GM12878 (cell line): ENCODE measurements around the gene LMO2. TPM values are rescaled to one million over a fixed set of nuclear protein-coding genes. Genes with fewer than 3 reads are reported as not detected.

Experiments used
- ATAC-seq: fragments of 200-7000 bp; cut with Tn5 transposase; 3 replicates; pipeline ENCODE4 v1.9.1; 2020; ENCODE audit warnings: mild to moderate bottlenecking, moderate library complexity
- BruUV-seq: library from RNA; stranded (reverse); fragments of 400-500 nt; replicated peaks from 2 replicates; lab custom pipeline; 2021; lab: Mats Ljungman, UMichigan
- CTCF ChIA-PET: fragments of 300-600 bp; sonication (Branson Sonifier 250); formaldehyde crosslinking; extraction: SDS; loops from one replicate; lab custom pipeline; 2021; ENCODE audit warnings: inconsistent platforms; lab: Yijun Ruan, JAX
- POLR2A ChIA-PET: fragments of 350-600 bp; formaldehyde crosslinking; extraction: SDS; loops from one replicate; lab custom pipeline; 2021; ENCODE audit warnings: inconsistent platforms; lab: Charles Lee
- RAD21 ChIA-PET: fragments of 300-600 bp; sonication (Branson Sonifier 250); formaldehyde crosslinking; loops from one replicate; lab custom pipeline; 2023; ENCODE audit warnings: antibody characterized with exemption; ENCODE audit not compliant: unreplicated experiment; lab: Charles Lee
- SMC1A ChIA-PET: fragments of 300-600 bp; sonication (Branson Sonifier 250); formaldehyde crosslinking; loops from one replicate; lab custom pipeline; 2023; ENCODE audit not compliant: unreplicated experiment, uncharacterized antibody; lab: Charles Lee
- DNase-seq: peaks from one replicate; pipeline ENCODE4 v3.0.0-alpha.2; 2011; ENCODE audit warnings: low read depth, low spot score
- FAIRE-seq: peaks from 3 replicates; lab custom pipeline; 2011; peaks lifted over from hg19 to GRCh38; lab: Jason Lieb, UNC
- H2AFZ ChIP-seq: 2 replicates; pipeline ENCODE4 v1.6.0; 2011; ENCODE audit warnings: low read depth, low read length, control low read depth; ENCODE audit not compliant: control insufficient read depth
- H3K27ac ChIP-seq: 2 replicates; pipeline ENCODE4 v1.5.1; 2011; ENCODE audit warnings: control low read depth; ENCODE audit not compliant: control insufficient read depth, insufficient read depth
- H3K27me3 ChIP-seq, 2 experiments: replicated peaks in 1 of 2; 2 replicates each; pipeline versions ENCODE4 v1.6.0 to v1.6.1; 2011; ENCODE audit warnings: low read length in 1 of 2; ENCODE audit not compliant: control insufficient read depth in 2 of 2, insufficient read depth in 2 of 2
- H3K36me3 ChIP-seq, 2 experiments: 2 replicates each; pipeline ENCODE4 v1.5.1; 2011; ENCODE audit warnings: low read length in 1 of 2; ENCODE audit not compliant: control insufficient read depth in 2 of 2, insufficient read depth in 2 of 2
- H3K4me1 ChIP-seq: 2 replicates; pipeline ENCODE4 v1.6.1; 2011; ENCODE audit warnings: mild to moderate bottlenecking, low read length, moderate library complexity, mixed read lengths; ENCODE audit not compliant: control insufficient read depth, insufficient read depth
- H3K4me2 ChIP-seq: 2 replicates; pipeline ENCODE4 v1.6.0; 2011; ENCODE audit warnings: control low read depth; ENCODE audit not compliant: control insufficient read depth, insufficient read depth
- H3K4me3 ChIP-seq: fragments of 200-600 bp; sonication (generic); 2 replicates; pipeline ENCODE4 v1.5.1; 2016
- H3K79me2 ChIP-seq: 2 replicates; pipeline ENCODE4 v1.6.0; 2011; ENCODE audit warnings: low read length; ENCODE audit not compliant: control insufficient read depth, insufficient read depth
- H3K9ac ChIP-seq: 2 replicates; pipeline ENCODE4 v1.8.0; 2011; ENCODE audit warnings: low read length, control low read depth, mixed read lengths; ENCODE audit not compliant: control insufficient read depth, insufficient read depth
- H3K9me3 ChIP-seq: replicated peaks from 3 replicates; pipeline ENCODE4 v1.5.1; 2011; ENCODE audit warnings: mild to moderate bottlenecking, low read length; ENCODE audit not compliant: control insufficient read depth, insufficient read depth
- H4K20me1 ChIP-seq: 2 replicates; pipeline ENCODE4 v1.6.0; 2011; ENCODE audit not compliant: control insufficient read depth, insufficient read depth
- ATF3 ChIP-seq: IDR thresholded peaks from 2 replicates; pipeline ENCODE4 v1.6.1; 2011; ENCODE audit warnings: low read depth, mild to moderate bottlenecking, low read length, moderate library complexity, borderline replicate concordance; ENCODE audit errors: extremely low read depth
- ATF7 ChIP-seq: fragments of 450-650 bp; IDR thresholded peaks from 2 replicates; pipeline ENCODE4 v1.6.1; 2016; ENCODE audit warnings: low read depth, mild to moderate bottlenecking
- CBFB ChIP-seq: IDR thresholded peaks from 2 replicates; pipeline ENCODE4 v1.6.1; 2016; ENCODE audit warnings: antibody characterized with exemption, low read depth
- IKZF2 ChIP-seq, 2 experiments: fragments of 450-650 bp; IDR thresholded peaks; 2 replicates each; pipeline ENCODE4 v1.6.1; 2017; ENCODE audit warnings: mild to moderate bottlenecking in 2 of 2, moderate library complexity in 2 of 2
- MTA2 ChIP-seq: fragments of 450-650 bp; IDR thresholded peaks from 2 replicates; pipeline ENCODE4 v1.6.1; 2016; ENCODE audit warnings: low read depth, mild to moderate bottlenecking, moderate library complexity
- MTA3 ChIP-seq: IDR thresholded peaks from 2 replicates; pipeline ENCODE4 v1.6.1; 2012; ENCODE audit warnings: low read length, inconsistent platforms, borderline replicate concordance
- NR2C1 ChIP-seq: fragments of 450-650 bp; IDR thresholded peaks from 2 replicates; pipeline ENCODE4 v1.6.1; 2017; ENCODE audit warnings: antibody characterized with exemption, mild to moderate bottlenecking, moderate library complexity
- PRDM15 ChIP-seq: fragments of 450-650 bp; formaldehyde crosslinking; IDR thresholded peaks from 2 replicates; pipeline ENCODE4 v1.4.0; 2020; ENCODE audit warnings: mild to moderate bottlenecking, moderate library complexity
- RELA ChIP-seq: fragments of 450-650 bp; IDR thresholded peaks from 2 replicates; pipeline ENCODE4 v1.8.0; 2014; ENCODE audit warnings: borderline replicate concordance; ENCODE audit not compliant: partially characterized antibody
- SMC3 ChIP-seq: IDR thresholded peaks from 2 replicates; pipeline ENCODE4 v1.6.1; 2011; ENCODE audit warnings: low read length, improper control_type of control experiment, borderline replicate concordance
- ZBED1 ChIP-seq: IDR thresholded peaks from 2 replicates; pipeline ENCODE4 v1.6.1; 2016; ENCODE audit warnings: borderline replicate concordance
- ZBTB11 ChIP-seq: fragments of 450-650 bp; formaldehyde crosslinking; IDR thresholded peaks from 2 replicates; pipeline ENCODE4 v1.5.0; 2022; ENCODE audit warnings: mild to moderate bottlenecking, missing genetic modification characterization
- ZNF274 ChIP-seq: IDR thresholded peaks from one replicate; pipeline ENCODE4 v1.8.0; 2011; ENCODE audit not compliant: insufficient read length, insufficient read depth
- ZSCAN29 ChIP-seq: fragments of 450-650 bp; IDR thresholded peaks from 2 replicates; pipeline ENCODE4 v1.6.1; 2017; ENCODE audit warnings: mild to moderate bottlenecking, moderate library complexity
- WGBS: methylation state at CpG from one replicate; pipeline ENCODE4 v1.1.6; 2016; ENCODE audit warnings: low lambda C conversion rate; ENCODE audit not compliant: insufficient replicate concordance, insufficient coverage; ENCODE audit errors: missing lambda C conversion rate; 5-methylcytosine and 5-hydroxymethylcytosine counted together
- in situ Hi-C: fragments of 300-500 bp; cut with MboI; formaldehyde crosslinking; loops from 9 replicates; pipeline ENCODE4 v1.14.3; 2018; ENCODE audit warnings: mixed read lengths
- intact Hi-C: fragments of 100-400 bp; cut with micrococcal nuclease; formaldehyde crosslinking; loops from one replicate; pipeline ENCODE4 v1.14.2; 2022; ENCODE audit not compliant: unreplicated experiment
- polyA plus RNA-seq, 11 experiments: library from polyadenylated mRNA; depleted of rRNA in 4 of 11; unstranded in 6 of 11; stranded (reverse) in 5 of 11; fragments of >200 nt; fragmentation: Nextera tagmentation in 4 of 11; fragmentation: Illumina TruSeq in 1 of 11; extraction: Ambion mirVana in 4 of 11; extraction: Trizol in 1 of 11; gene quantifications; 1 replicate in 1 of 11; 2 replicates in 10 of 11; pipeline versions ENCODE4 v1.2.1 to v1.2.3, GENCODE V29; 2011 to 2016; ENCODE audit warnings: inconsistent platforms in 2 of 11, missing spikeins in 2 of 11, low read depth in 1 of 11
- total RNA-seq, 4 experiments: library from RNA; depleted of rRNA in 3 of 4; stranded (reverse); fragments of >200 nt in 3 of 4; fragmentation: Illumina TruSeq in 1 of 4; extraction: Trizol in 1 of 4; gene quantifications; 2 replicates each; pipeline versions ENCODE4 v1.2.1 to v1.2.3, GENCODE V29; 2013 to 2021

The LMO2 gene
- total and polyA plus RNA-seq, 10 of the 15 experiments (the other 5 are each of a cell fraction or from before 2014, with no cell fraction given), result 0.29 to 1.9 (median 1.1) TPM; not detected in 1

- Histone ChIP-seq H2AFZ (no peak overlapping the region), H3K4me2 (no peak overlapping the region), H3K9me3 (no peaks in the 10 kb centered on the region), H3K27ac (no peak overlapping the region), H3K4me3 (no peak overlapping the region), H3K36me3 (no peaks in the 10 kb centered on the region), H3K27me3 (peaks cover 0 to 3% of the 10 kb centered on the region in 2 experiments; a peak in 1 of 4 replicates), H3K4me1 (no peaks in the 10 kb centered on the region), H4K20me1 (no peaks in the 10 kb centered on the region), H3K79me2 (no peaks in the 10 kb centered on the region), H3K9ac (no peak overlapping the region)
- ChIA-PET SMC1A (interaction anchor here (0.9 to 1.4 kb wide), 5 partner anchors 11 to 145 kb away, joined by 3 to 4 read pairs (median 3); no protein-coding TSS in a partner anchor), RAD21 (no interaction called here), CTCF (interaction anchor here (0.7 to 1.3 kb wide), 5 partner anchors 12 to 128 kb away, joined by 3 to 4 read pairs (median 3); no protein-coding TSS in a partner anchor), POLR2A (interaction anchor here (0.6 kb wide), 1 partner anchor 537 kb away, joined by 3 read pairs; no protein-coding TSS in a partner anchor)
- FAIRE-seq, result no peak
- no peak for DNase-seq
- no peak for ATAC-seq
- in situ Hi-C loops, result loop anchor here (10.0 kb wide), 1 partner anchor 652 kb away; no protein-coding TSS in a partner anchor
- intact Hi-C loops, result no loop called here
- 86% methylated on average over 13 of the region's 13 CpGs for WGBS
- BruUV-seq, result no TSS peak
- TF ChIP-seq IKZF2 (IDR thresholded peaks at IDR 0.05), result no peak
- no peak for TF ChIP-seq CBFB
- TF ChIP-seq SMC3, result no peak
- TF ChIP-seq MTA2, result no peak
- no peak for TF ChIP-seq RELA
- TF ChIP-seq ATF7, result no peak
- TF ChIP-seq MTA3, result no peak
- no peak for TF ChIP-seq ZSCAN29
- TF ChIP-seq NR2C1, result no peak
- TF ChIP-seq PRDM15 (CRISPR knock-in tag), result no peak
- TF ChIP-seq ATF3, result no peak
- TF ChIP-seq ZBED1, result no peak
- TF ChIP-seq ZBTB11 (CRISPR knock-in tag), result no peak
- TF ChIP-seq ZNF274, result no peak
Measured at GRCh38 chr11:33842236-33842915, 49.5 kb downstream of the LMO2 start.
